ENCODE data around the gene ZCCHC24.

Gene ZCCHC24

GRCh38 chr10:79468015-79468560 lies 22.7 kb upstream of the ZCCHC24 start:
- H3K79me2 ChIP-seq (ENCODE audit: insufficient read depth, low read length) = no peaks in the 10 kb centered on the region
- H3K4me1 ChIP-seq (ENCODE audit: insufficient read depth, low read length, severe bottlenecking) = no peaks in the 10 kb centered on the region
- no peak overlapping the region for H2AFZ ChIP-seq (ENCODE audit: low read length)
- no peak overlapping the region for H3K27ac ChIP-seq (ENCODE audit: low read depth, low read length, poor library complexity, severe bottlenecking)
- H3K4me2 ChIP-seq (ENCODE audit: low read length) = no peak overlapping the region
- no peaks in the 10 kb centered on the region for H3K9me3 ChIP-seq (ENCODE audit: low read length)
- H3K9ac ChIP-seq (ENCODE audit: low read length) = no peak overlapping the region
- H4K20me1 ChIP-seq (ENCODE audit: insufficient read depth, low read length) = no peaks in the 10 kb centered on the region
- no peaks in the 10 kb centered on the region for H3F3A ChIP-seq (ENCODE audit: insufficient read depth, low read length)
- no peak overlapping the region for H3K4me3 ChIP-seq (ENCODE audit: low read depth, low read length, poor library complexity, severe bottlenecking)
- TF ChIP-seq EZH2 (IDR thresholded peaks at IDR 0.05; ENCODE audit: borderline replicate concordance, low read length) = no peak
- no peak for TF ChIP-seq CTCF (IDR thresholded peaks at IDR 0.05; ENCODE audit: low read length)
- no peaks in the 10 kb centered on the region for H3K36me3 ChIP-seq (ENCODE audit: insufficient read depth, low read length)
- no peaks in the 10 kb centered on the region for H3K9me2 ChIP-seq (ENCODE audit: low read depth, low read length)
- no peaks in the 10 kb centered on the region for H3K27me3 ChIP-seq (ENCODE audit: insufficient read depth, low read length)

- no peak overlapping the region for H2AFZ ChIP-seq (ENCODE audit: low read length)
- H3K4me3 ChIP-seq (ENCODE audit: low read depth, low read length, poor library complexity, severe bottlenecking) = no peak overlapping the region
- H3K27me3 ChIP-seq (ENCODE audit: insufficient read depth, low read length) = 0 out of 2 replicates have a peak, but pooled peaks cover 4% of the 10 kb centered on the region
- no peak overlapping the region for H3K27ac ChIP-seq (ENCODE audit: low read depth, low read length, poor library complexity, severe bottlenecking)
- H3K79me2 ChIP-seq (ENCODE audit: insufficient read depth, low read length) = no peaks in the 10 kb centered on the region
- TF ChIP-seq EZH2 (IDR thresholded peaks at IDR 0.05; ENCODE audit: borderline replicate concordance, low read length) (no peak), CTCF (IDR thresholded peaks at IDR 0.05; ENCODE audit: low read length) (no peak)
- no peaks in the 10 kb centered on the region for H3K9me2 ChIP-seq (ENCODE audit: low read depth, low read length)
- no peak overlapping the region for H3K9ac ChIP-seq (ENCODE audit: low read length)
- no peaks in the 10 kb centered on the region for H4K20me1 ChIP-seq (ENCODE audit: insufficient read depth, low read length)
- no peak overlapping the region for H3K4me2 ChIP-seq (ENCODE audit: low read length)
- H3K9me3 ChIP-seq (ENCODE audit: low read length) = no peaks in the 10 kb centered on the region
- H3K36me3 ChIP-seq (ENCODE audit: insufficient read depth, low read length) = no peaks in the 10 kb centered on the region
- H3F3A ChIP-seq (ENCODE audit: insufficient read depth, low read length) = no peaks in the 10 kb centered on the region
- no peaks in the 10 kb centered on the region for H3K4me1 ChIP-seq (ENCODE audit: insufficient read depth, low read length, severe bottlenecking)
Measured at GRCh38 chr10:79465341-79465740, 19.9 kb upstream of the ZCCHC24 start.

- Histone ChIP-seq H2AFZ (ENCODE audit: low read length) (no peak overlapping the region), H3K9ac (ENCODE audit: low read length) (no peak overlapping the region), H3K4me1 (ENCODE audit: insufficient read depth, low read length, severe bottlenecking) (no peaks in the 10 kb centered on the region), H3K27me3 (ENCODE audit: insufficient read depth, low read length) (0 out of 2 replicates have a peak, but pooled peaks cover 7% of the 10 kb centered on the region), H3F3A (ENCODE audit: insufficient read depth, low read length) (no peaks in the 10 kb centered on the region), H3K4me3 (ENCODE audit: low read depth, low read length, poor library complexity, severe bottlenecking) (no peak overlapping the region), H4K20me1 (ENCODE audit: insufficient read depth, low read length) (no peaks in the 10 kb centered on the region), H3K4me2 (ENCODE audit: low read length) (no peak overlapping the region), H3K79me2 (ENCODE audit: insufficient read depth, low read length) (no peaks in the 10 kb centered on the region), H3K9me2 (ENCODE audit: low read depth, low read length) (no peaks in the 10 kb centered on the region), H3K9me3 (ENCODE audit: low read length) (no peaks in the 10 kb centered on the region), H3K36me3 (ENCODE audit: insufficient read depth, low read length) (no peaks in the 10 kb centered on the region), H3K27ac (ENCODE audit: low read depth, low read length, poor library complexity, severe bottlenecking) (no peak overlapping the region)
- TF ChIP-seq EZH2 (IDR thresholded peaks at IDR 0.05; ENCODE audit: borderline replicate concordance, low read length) (no peak), CTCF (IDR thresholded peaks at IDR 0.05; ENCODE audit: low read length) (no peak)
Measured at GRCh38 chr10:79463578-79464496, 18.4 kb upstream of the ZCCHC24 start.
